Measurements from ENCODE around the gene SHB.

DNA sequence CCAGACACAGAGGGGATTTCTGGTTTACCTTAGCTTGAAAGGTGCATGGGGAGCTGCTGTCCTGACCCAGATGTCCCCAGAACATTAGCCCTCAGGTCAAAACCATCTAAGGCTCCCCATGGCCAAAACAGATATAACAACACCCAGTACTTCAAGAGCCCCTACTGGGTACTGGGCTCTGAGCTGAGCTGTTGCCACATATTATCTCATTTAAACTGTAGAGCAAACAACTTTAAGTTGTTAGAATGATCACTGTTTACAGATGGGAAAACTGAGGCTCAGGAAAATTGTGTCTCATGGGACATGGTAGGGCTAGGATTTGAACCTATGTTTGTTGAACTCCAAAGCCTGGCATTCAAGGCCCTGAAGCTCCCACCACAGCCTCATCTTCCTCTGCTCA lies 144.5 kb downstream of the SHB start:
- no peak for TF ChIP-seq CTCF (conservative IDR thresholded peaks at IDR 0.05)
- TF ChIP-seq EZH2 (IDR thresholded peaks at IDR 0.05; ENCODE audit: low read depth): no peak
